G401.6 (cell line): Measurements from ENCODE around the gene SLC47A1.
"Not testable (repeated sequence)": the region's sequence is repeated elsewhere in the genome, so short reads cannot be mapped to it uniquely, and the experiment has no call there.

ENCODE experiments used
- FAIRE-seq: peaks from 2 replicates; lab custom pipeline; 2012; peaks lifted over from hg19 to GRCh38; lab: Jason Lieb, UNC

SLC47A1 gene

GRCh38 chr17:19520641-19521040 lies 13.0 kb upstream of the SLC47A1 start:
- no peak for FAIRE-seq

GRCh38 chr17:19523690-19524089 lies 10.0 kb upstream of the SLC47A1 start:
- no peak for FAIRE-seq

GRCh38 chr17:19526950-19527349 lies 6.7 kb upstream of the SLC47A1 start:
- FAIRE-seq: not testable (repeated sequence)

- FAIRE-seq: no peak
Observed at GRCh38 chr17:19531780-19532501, 1.7 kb upstream of the SLC47A1 start.

- FAIRE-seq: no peak
Observed at GRCh38 chr17:19533036-19533717, 477 bp upstream of the SLC47A1 start.

- no peak for FAIRE-seq
Observed at GRCh38 chr17:19534562-19535149, 1.0 kb downstream of the SLC47A1 start.

GRCh38 chr17:19537111-19537510 lies 3.5 kb downstream of the SLC47A1 start:
- no peak for FAIRE-seq

GRCh38 chr17:19538095-19539039 lies 4.7 kb downstream of the SLC47A1 start:
- no peak for FAIRE-seq

- FAIRE-seq: no peak
Observed at GRCh38 chr17:19539040-19539399, 5.4 kb downstream of the SLC47A1 start.

- FAIRE-seq: no peak
Observed at GRCh38 chr17:19539841-19540311, 6.2 kb downstream of the SLC47A1 start.

GRCh38 chr17:19540706-19541370 lies 7.2 kb downstream of the SLC47A1 start:
- FAIRE-seq: no peak

- FAIRE-seq: no peak
Observed at GRCh38 chr17:19541445-19541844, 7.8 kb downstream of the SLC47A1 start.

- FAIRE-seq: no peak
Observed at GRCh38 chr17:19542247-19542646, 8.6 kb downstream of the SLC47A1 start.

- no peak for FAIRE-seq
Observed at GRCh38 chr17:19544366-19544765, 10.7 kb downstream of the SLC47A1 start.

- no peak for FAIRE-seq
Observed at GRCh38 chr17:19546289-19547065, 12.8 kb downstream of the SLC47A1 start.

- no peak for FAIRE-seq
Observed at GRCh38 chr17:19549746-19550623, 16.3 kb downstream of the SLC47A1 start.

- FAIRE-seq: no peak
Observed at GRCh38 chr17:19551165-19551564, 17.5 kb downstream of the SLC47A1 start.

- no peak for FAIRE-seq
Observed at GRCh38 chr17:19551591-19552148, 18.0 kb downstream of the SLC47A1 start.

GRCh38 chr17:19553036-19553435 lies 19.4 kb downstream of the SLC47A1 start:
- FAIRE-seq: no peak

- no peak for FAIRE-seq
Observed at GRCh38 chr17:19554393-19554792, 20.7 kb downstream of the SLC47A1 start.
